Adrenal gland (tissue), 12 donors: Measurements from ENCODE around the gene SLC25A42. TPM values are rescaled to one million over a fixed set of nuclear protein-coding genes. Genes with fewer than 3 reads are reported as not detected.
"Not testable (repeated sequence)": the region's sequence is repeated elsewhere in the genome, so short reads cannot be mapped to it uniquely, and the experiment has no call there.

Experiments used
- DNase-seq, 7 donors: peaks; one replicate each; pipeline ENCODE4 v3.0.0-alpha.2; 2019 to 2020
- H3K27ac ChIP-seq, 5 donors: fragments of 200-600 bp; sonication (generic) in 4 of 5; 1 replicate in 3 of 5; 2 replicates in 2 of 5; pipeline versions ENCODE4 v1.5.1 to v1.8.0; 2016 to 2020; ENCODE audit warnings: mild to moderate bottlenecking in 1 of 5
- H3K27me3 ChIP-seq: fragments of 200-600 bp; 2 replicates; pipeline ENCODE4 v1.8.0; 2021
- H3K36me3 ChIP-seq, 2 donors: fragments of 200-600 bp; replicated peaks in 1 of 2; 1 replicate in 1 of 2; 2 replicates in 1 of 2; pipeline versions ENCODE4 v1.5.1 to v1.8.0; 2018 to 2022
- H3K4me1 ChIP-seq, 2 donors: fragments of 200-600 bp; replicated peaks in 1 of 2; 1 replicate in 1 of 2; 2 replicates in 1 of 2; pipeline versions ENCODE4 v1.5.1 to v1.8.0; 2018 to 2021
- H3K4me3 ChIP-seq, 4 donors: fragments of 200-600 bp; sonication (generic) in 3 of 4; one replicate each; pipeline ENCODE4 v1.5.1; 2016 to 2018
- H3K9me3 ChIP-seq, 3 donors: fragments of 200-600 bp; sonication (generic) in 1 of 3; replicated peaks in 1 of 3; 1 replicate in 2 of 3; 2 replicates in 1 of 3; pipeline versions ENCODE4 v1.5.1 to v1.8.0; 2016 to 2021
- CTCF ChIP-seq, 6 experiments: fragments of 450-650 bp in 4 of 6; fragments of 200-600 bp in 2 of 6; sonication (generic) in 1 of 6; IDR thresholded peaks; 1 replicate in 5 of 6; 2 replicates in 1 of 6; pipeline versions ENCODE4 v1.5.1 to v1.8.0; 2016 to 2021; ENCODE audit warnings: antibody characterized with exemption in 6 of 6, mild to moderate bottlenecking in 2 of 6, moderate library complexity in 1 of 6
- POLR2A ChIP-seq, 2 donors: fragments of 450-650 bp; IDR thresholded peaks; one replicate each; pipeline ENCODE4 v1.6.1; 2017; ENCODE audit warnings: antibody characterized with exemption in 2 of 2, mild to moderate bottlenecking in 2 of 2, moderate library complexity in 1 of 2
- WGBS, 4 donors: extraction: QIAGEN DNeasy Blood & Tissue Kit in 2 of 4; methylation state at CpG; one replicate each; pipeline versions ENCODE4 v1.1.5 to v1.1.7; 2013 to 2017; 5-methylcytosine and 5-hydroxymethylcytosine counted together
- intact Hi-C, 2 donors: fragments of 100-400 bp; cut with DNase I; formaldehyde crosslinking; loops; one replicate each; pipeline versions ENCODE4 v1.14.1 to v1.15.0; 2022 to 2023
- polyA plus RNA-seq, 3 donors: library from polyadenylated mRNA; stranded (reverse); fragments of 200-250 nt in 2 of 3; fragments of 350-450 nt in 1 of 3; fragmentation: Illumina TruSeq in 1 of 3; extraction: RNeasy Lipid Tissue Mini Kit (QIAGEN cat#74804) in 1 of 3; gene quantifications; one replicate each; pipeline ENCODE4 v1.2.3, GENCODE V29; 2013 to 2014
- total RNA-seq, 9 donors: library from RNA; depleted of rRNA in 4 of 9; stranded (reverse); fragments of >200 nt in 4 of 9; fragments of 120-200 nt in 1 of 9; fragmentation: NEBNext Ultra II Directional in 1 of 9; extraction: Animal tissue kit (Norgen Biotek cat#: 25700) in 1 of 9; gene quantifications; one replicate each; pipeline versions ENCODE4 v1.1.0 to v1.2.4, GENCODE V29; 2013 to 2023
- donor health status: healthy with polysubstance abuse.
- donor health status: Bipolar disorder and iron deficiency.
- donor health status: DM: yes; HTN: yes; CAD: no.
- donor health status: DM: no; HTN: no; CAD: no.
- donor health status: DM: no; HTN: no; CAD: no.
- donor health status: DM: yes; HTN: yes; CAD: no.

The SLC25A42 gene
- total and polyA plus RNA-seq, 12 donors = 5.7 to 14.3 (median 11.4) TPM

GRCh38 chr19:19134687-19135158 is 70.9 kb downstream of the SLC25A42 start:
- no peak for TF ChIP-seq POLR2A (IDR thresholded peaks at IDR 0.05)
- no peak for TF ChIP-seq CTCF (IDR thresholded peaks at IDR 0.05)
- intact Hi-C loops = loop anchor here in 1 of 2 donors (5.0 kb wide), 1 partner anchor 77 kb away; no protein-coding TSS in a partner anchor
- Histone ChIP-seq H3K27me3 (no peaks in the 10 kb centered on the region), H3K4me1 (peaks cover 6 to 9% of the 10 kb centered on the region in 2 donors), H3K4me3 (no peak overlapping the region), H3K27ac (no peak overlapping the region), H3K9me3 (peaks cover 0 to 8% (median 0%) of the 10 kb centered on the region in 3 donors), H3K36me3 (no peaks in the 10 kb centered on the region)
- peak in 4 of 7 donors; percentile 13 to 66 (median 42) for DNase-seq
- 23 to 36% (median 25%) methylated on average over 9 to 21 of the region's 21 CpGs for WGBS, 4 donors

- intact Hi-C loops = loop anchor here in 1 of 2 donors (5.0 kb wide), 1 partner anchor 78 kb away; no protein-coding TSS in a partner anchor
- not testable (repeated sequence) for H3K27ac ChIP-seq, H3K9me3 ChIP-seq, H3K27me3 ChIP-seq, H3K36me3 ChIP-seq, H3K4me1 ChIP-seq, H3K4me3 ChIP-seq, DNase-seq
- WGBS, 4 donors = 78 to 91% (median 87%) methylated on average over 6 of the region's 6 CpGs
Measured at GRCh38 chr19:19135713-19136112, 71.9 kb downstream of the SLC25A42 start.

GRCh38 chr19:19137556-19138108 is 73.8 kb downstream of the SLC25A42 start:
- Histone ChIP-seq H3K4me3 (peak overlapping the region; percentile 39 to 70 (median 64)), H3K36me3 (no peaks in the 10 kb centered on the region), H3K27ac (peak overlapping the region in 1 of 5 donors; percentile 68), H3K9me3 (no peaks in the 10 kb centered on the region), H3K4me1 (peaks cover 6 to 9% of the 10 kb centered on the region in 2 donors), H3K27me3 (no peaks in the 10 kb centered on the region)
- WGBS, 4 donors = 14 to 31% (median 19%) methylated on average over 20 to 25 of the region's 25 CpGs
- TF ChIP-seq CTCF (IDR thresholded peaks at IDR 0.05) = no peak
- no peak for TF ChIP-seq POLR2A (IDR thresholded peaks at IDR 0.05)
- peak in 3 of 7 donors; percentile 28 to 32 (median 29) for DNase-seq
- intact Hi-C loops = loop anchor here in 1 of 2 donors (5.0 kb wide), 1 partner anchor 80 kb away; no protein-coding TSS in a partner anchor

- no peak for TF ChIP-seq CTCF (IDR thresholded peaks at IDR 0.05)
- peak; percentile 33 to 79 for TF ChIP-seq POLR2A (IDR thresholded peaks at IDR 0.05)
- WGBS, 4 donors = 3 to 5% (median 3%) methylated on average over 25 to 42 of the region's 42 CpGs
- Histone ChIP-seq H3K4me3 (peak within 1 kb of the TSS; percentile 39 to 70 (median 64)), H3K4me1 (peaks cover 6 to 9% of the 10 kb centered on the region in 2 donors), H3K27ac (peak within 1 kb of the TSS in 3 of 5 donors; percentile 53 to 68 (median 55)), H3K27me3 (no peaks in the 10 kb centered on the region), H3K9me3 (no peaks in the 10 kb centered on the region), H3K36me3 (no peaks in the 10 kb centered on the region)
- DNase-seq = peak; percentile 98 to 100 (median 99)
- intact Hi-C loops = loop anchor here in 1 of 2 donors (5.0 kb wide), 1 partner anchor 81 kb away; no protein-coding TSS in a partner anchor
Measured at GRCh38 chr19:19138109-19138981, 74.6 kb downstream of the SLC25A42 start, which contains the start of gene TMEM161A. Gene TMEM161A, minus strand, starts transcription at chr19:19138478. Its CDS starts 50 bp downstream, at chr19:19138428.
